GM12864 (cell line): ENCODE measurements around the gene HBP1.
A peak's percentile ranks its signal among the peaks of the same experiment; 100 is the strongest.

Experiments
- DNase-seq: peaks from one replicate; pipeline ENCODE4 v3.0.0-alpha.2; 2011; ENCODE audit warnings: low read depth
- H3K4me3 ChIP-seq: 2 replicates; pipeline ENCODE4 v1.5.1; 2011; ENCODE audit warnings: mild to moderate bottlenecking, low read depth, low read length, control low read depth
- TF ChIP-seq, protein P1 (sequence below): IDR thresholded peaks from 2 replicates; pipeline ENCODE4 v1.5.1; 2011; ENCODE audit warnings: low read depth, mild to moderate bottlenecking, moderate library complexity, low read length, control low read depth, inconsistent platforms; ENCODE audit errors: missing control alignments

The HBP1 gene

GRCh38 chr7:107166736-107167426 is 1.9 kb upstream of the HBP1 start:
- no peak overlapping the region; the same call in 1 of the 2 replicates for H3K4me3 ChIP-seq
- TF ChIP-seq, protein P1, sequence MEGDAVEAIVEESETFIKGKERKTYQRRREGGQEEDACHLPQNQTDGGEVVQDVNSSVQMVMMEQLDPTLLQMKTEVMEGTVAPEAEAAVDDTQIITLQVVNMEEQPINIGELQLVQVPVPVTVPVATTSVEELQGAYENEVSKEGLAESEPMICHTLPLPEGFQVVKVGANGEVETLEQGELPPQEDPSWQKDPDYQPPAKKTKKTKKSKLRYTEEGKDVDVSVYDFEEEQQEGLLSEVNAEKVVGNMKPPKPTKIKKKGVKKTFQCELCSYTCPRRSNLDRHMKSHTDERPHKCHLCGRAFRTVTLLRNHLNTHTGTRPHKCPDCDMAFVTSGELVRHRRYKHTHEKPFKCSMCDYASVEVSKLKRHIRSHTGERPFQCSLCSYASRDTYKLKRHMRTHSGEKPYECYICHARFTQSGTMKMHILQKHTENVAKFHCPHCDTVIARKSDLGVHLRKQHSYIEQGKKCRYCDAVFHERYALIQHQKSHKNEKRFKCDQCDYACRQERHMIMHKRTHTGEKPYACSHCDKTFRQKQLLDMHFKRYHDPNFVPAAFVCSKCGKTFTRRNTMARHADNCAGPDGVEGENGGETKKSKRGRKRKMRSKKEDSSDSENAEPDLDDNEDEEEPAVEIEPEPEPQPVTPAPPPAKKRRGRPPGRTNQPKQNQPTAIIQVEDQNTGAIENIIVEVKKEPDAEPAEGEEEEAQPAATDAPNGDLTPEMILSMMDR: no peak
- DNase-seq: no peak

GRCh38 chr7:107167483-107168232 is 1.1 kb upstream of the HBP1 start:
- TF ChIP-seq, protein P1: peak; percentile 12
- no peak for DNase-seq
- peak overlapping the region; percentile 57 for H3K4me3 ChIP-seq

GRCh38 chr7:107169120-107170050 is 582 bp downstream of the HBP1 start:
- TF ChIP-seq, protein P1: no peak
- DNase-seq: peak; percentile 65
- H3K4me3 ChIP-seq: peak overlapping the region; percentile 71

DNA sequence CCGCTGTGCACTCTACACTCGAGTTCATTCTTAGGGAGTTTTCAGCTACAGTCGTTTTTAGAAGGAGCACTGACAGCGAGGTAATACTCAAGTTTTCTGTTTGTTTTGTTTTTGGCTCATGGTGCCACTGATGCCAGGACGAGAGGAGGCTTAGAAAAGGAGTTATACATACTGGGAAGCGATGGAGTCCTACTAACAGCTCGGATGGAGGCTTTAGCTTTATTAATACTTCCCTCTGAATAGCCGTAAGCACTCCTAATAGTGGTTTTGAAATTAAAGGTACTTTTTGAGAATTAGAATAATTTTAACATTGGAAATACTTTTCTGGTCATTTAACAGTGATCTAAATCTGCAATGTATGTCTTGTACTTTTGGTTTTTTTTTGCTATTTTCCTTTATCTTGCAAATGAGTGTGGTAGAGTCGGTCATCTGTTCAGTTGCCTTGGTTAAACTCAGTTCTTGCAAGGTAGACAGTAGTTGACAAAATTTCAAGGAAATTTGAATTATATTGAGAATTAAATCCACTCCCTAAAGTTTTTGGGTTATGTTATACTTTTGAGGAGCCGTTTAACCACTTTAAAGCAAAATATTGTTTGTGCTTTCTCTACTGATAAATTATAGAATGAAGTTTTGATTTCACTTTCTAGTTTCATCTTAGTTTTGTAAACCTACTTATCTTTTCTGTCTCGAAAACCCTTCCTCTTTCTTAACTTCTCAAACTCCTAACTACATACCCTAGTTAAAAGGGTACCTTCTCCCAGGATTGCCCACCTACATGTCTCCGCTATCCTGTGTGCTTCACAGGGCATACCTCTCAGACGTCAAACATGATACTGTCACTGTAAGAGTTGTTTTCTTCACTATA is 1.5 kb downstream of the HBP1 start:
- H3K4me3 ChIP-seq: peak overlapping the region; percentile 71
- DNase-seq: no peak
- TF ChIP-seq, protein P1: no peak

DNA sequence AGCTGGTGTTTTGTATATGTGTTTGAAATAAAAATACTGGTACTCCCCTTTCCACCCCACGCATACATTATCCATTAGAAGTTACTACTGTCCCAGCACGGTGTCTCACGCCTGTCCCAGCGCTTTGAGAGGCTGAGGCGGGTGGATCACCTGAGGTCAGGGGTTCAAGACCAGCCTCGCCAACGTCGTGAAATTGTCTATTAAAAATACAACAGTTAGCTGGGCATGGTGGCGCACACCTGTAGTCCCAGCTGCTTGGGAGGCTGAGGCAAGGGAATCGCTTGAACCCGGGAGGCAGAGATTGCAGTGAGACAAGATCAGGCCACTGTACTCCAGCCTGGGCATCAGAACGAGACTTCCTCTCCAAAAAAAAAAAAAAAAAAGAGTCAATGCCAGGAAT is 2.7 kb downstream of the HBP1 start:
- no peak overlapping the region for H3K4me3 ChIP-seq
- TF ChIP-seq, protein P1: no peak
- DNase-seq: no peak
